GM12878 (cell line): Measurements from ENCODE around the gene TFF2. TPM values are rescaled to one million over a fixed set of nuclear protein-coding genes. Genes with fewer than 3 reads are reported as not detected.

Experiments used
- ATAC-seq: fragments of 200-7000 bp; cut with Tn5 transposase; 3 replicates; pipeline ENCODE4 v1.9.1; 2020; ENCODE audit warnings: mild to moderate bottlenecking, moderate library complexity
- BruUV-seq: library from RNA; stranded (reverse); fragments of 400-500 nt; replicated peaks from 2 replicates; lab custom pipeline; 2021; lab: Mats Ljungman, UMichigan
- CTCF ChIA-PET: fragments of 300-600 bp; sonication (Branson Sonifier 250); formaldehyde crosslinking; extraction: SDS; loops from one replicate; lab custom pipeline; 2021; ENCODE audit warnings: inconsistent platforms; lab: Yijun Ruan, JAX
- POLR2A ChIA-PET: fragments of 350-600 bp; formaldehyde crosslinking; extraction: SDS; loops from one replicate; lab custom pipeline; 2021; ENCODE audit warnings: inconsistent platforms; lab: Charles Lee
- RAD21 ChIA-PET: fragments of 300-600 bp; sonication (Branson Sonifier 250); formaldehyde crosslinking; loops from one replicate; lab custom pipeline; 2023; ENCODE audit warnings: antibody characterized with exemption; ENCODE audit not compliant: unreplicated experiment; lab: Charles Lee
- SMC1A ChIA-PET: fragments of 300-600 bp; sonication (Branson Sonifier 250); formaldehyde crosslinking; loops from one replicate; lab custom pipeline; 2023; ENCODE audit not compliant: unreplicated experiment, uncharacterized antibody; lab: Charles Lee
- DNase-seq: peaks from one replicate; pipeline ENCODE4 v3.0.0-alpha.2; 2011; ENCODE audit warnings: low read depth, low spot score
- FAIRE-seq: peaks from 3 replicates; lab custom pipeline; 2011; peaks lifted over from hg19 to GRCh38; lab: Jason Lieb, UNC
- H2AFZ ChIP-seq: 2 replicates; pipeline ENCODE4 v1.6.0; 2011; ENCODE audit warnings: low read depth, low read length, control low read depth; ENCODE audit not compliant: control insufficient read depth
- H3K27ac ChIP-seq: 2 replicates; pipeline ENCODE4 v1.5.1; 2011; ENCODE audit warnings: control low read depth; ENCODE audit not compliant: control insufficient read depth, insufficient read depth
- H3K27me3 ChIP-seq, 2 experiments: replicated peaks in 1 of 2; 2 replicates each; pipeline versions ENCODE4 v1.6.0 to v1.6.1; 2011; ENCODE audit warnings: low read length in 1 of 2; ENCODE audit not compliant: control insufficient read depth in 2 of 2, insufficient read depth in 2 of 2
- H3K36me3 ChIP-seq, 2 experiments: 2 replicates each; pipeline ENCODE4 v1.5.1; 2011; ENCODE audit warnings: low read length in 1 of 2; ENCODE audit not compliant: control insufficient read depth in 2 of 2, insufficient read depth in 2 of 2
- H3K4me1 ChIP-seq: 2 replicates; pipeline ENCODE4 v1.6.1; 2011; ENCODE audit warnings: mild to moderate bottlenecking, low read length, moderate library complexity, mixed read lengths; ENCODE audit not compliant: control insufficient read depth, insufficient read depth
- H3K4me2 ChIP-seq: 2 replicates; pipeline ENCODE4 v1.6.0; 2011; ENCODE audit warnings: control low read depth; ENCODE audit not compliant: control insufficient read depth, insufficient read depth
- H3K4me3 ChIP-seq: fragments of 200-600 bp; sonication (generic); 2 replicates; pipeline ENCODE4 v1.5.1; 2016
- H3K79me2 ChIP-seq: 2 replicates; pipeline ENCODE4 v1.6.0; 2011; ENCODE audit warnings: low read length; ENCODE audit not compliant: control insufficient read depth, insufficient read depth
- H3K9ac ChIP-seq: 2 replicates; pipeline ENCODE4 v1.8.0; 2011; ENCODE audit warnings: low read length, control low read depth, mixed read lengths; ENCODE audit not compliant: control insufficient read depth, insufficient read depth
- H3K9me3 ChIP-seq: replicated peaks from 3 replicates; pipeline ENCODE4 v1.5.1; 2011; ENCODE audit warnings: mild to moderate bottlenecking, low read length; ENCODE audit not compliant: control insufficient read depth, insufficient read depth
- H4K20me1 ChIP-seq: 2 replicates; pipeline ENCODE4 v1.6.0; 2011; ENCODE audit not compliant: control insufficient read depth, insufficient read depth
- BMI1 ChIP-seq: fragments of 450-650 bp; IDR thresholded peaks from 2 replicates; pipeline ENCODE4 v1.6.1; 2016; ENCODE audit warnings: mild to moderate bottlenecking, moderate library complexity, borderline replicate concordance
- MTA2 ChIP-seq: fragments of 450-650 bp; IDR thresholded peaks from 2 replicates; pipeline ENCODE4 v1.6.1; 2016; ENCODE audit warnings: low read depth, mild to moderate bottlenecking, moderate library complexity
- RB1 ChIP-seq: fragments of 450-650 bp; formaldehyde crosslinking; IDR thresholded peaks from 2 replicates; pipeline ENCODE4 v1.6.1; 2017; ENCODE audit warnings: mild to moderate bottlenecking, borderline replicate concordance
- TARDBP ChIP-seq: IDR thresholded peaks from 2 replicates; pipeline ENCODE4 v1.6.1; 2016; ENCODE audit warnings: borderline replicate concordance
- YBX1 ChIP-seq: fragments of 450-650 bp; IDR thresholded peaks from 2 replicates; pipeline ENCODE4 v1.6.1; 2016; ENCODE audit warnings: antibody characterized with exemption
- ZZZ3 ChIP-seq: IDR thresholded peaks from 2 replicates; pipeline ENCODE4 v1.6.1; 2011; ENCODE audit warnings: low read depth; ENCODE audit not compliant: control insufficient read depth, insufficient read length
- WGBS: methylation state at CpG from one replicate; pipeline ENCODE4 v1.1.6; 2016; ENCODE audit warnings: low lambda C conversion rate; ENCODE audit not compliant: insufficient replicate concordance, insufficient coverage; ENCODE audit errors: missing lambda C conversion rate; 5-methylcytosine and 5-hydroxymethylcytosine counted together
- in situ Hi-C: fragments of 300-500 bp; cut with MboI; formaldehyde crosslinking; loops from 9 replicates; pipeline ENCODE4 v1.14.3; 2018; ENCODE audit warnings: mixed read lengths
- intact Hi-C: fragments of 100-400 bp; cut with micrococcal nuclease; formaldehyde crosslinking; loops from one replicate; pipeline ENCODE4 v1.14.2; 2022; ENCODE audit not compliant: unreplicated experiment
- polyA plus RNA-seq, 11 experiments: library from polyadenylated mRNA; depleted of rRNA in 4 of 11; unstranded in 6 of 11; stranded (reverse) in 5 of 11; fragments of >200 nt; fragmentation: Nextera tagmentation in 4 of 11; fragmentation: Illumina TruSeq in 1 of 11; extraction: Ambion mirVana in 4 of 11; extraction: Trizol in 1 of 11; gene quantifications; 1 replicate in 1 of 11; 2 replicates in 10 of 11; pipeline versions ENCODE4 v1.2.1 to v1.2.3, GENCODE V29; 2011 to 2016; ENCODE audit warnings: inconsistent platforms in 2 of 11, missing spikeins in 2 of 11, low read depth in 1 of 11
- total RNA-seq, 4 experiments: library from RNA; depleted of rRNA in 3 of 4; stranded (reverse); fragments of >200 nt in 3 of 4; fragmentation: Illumina TruSeq in 1 of 4; extraction: Trizol in 1 of 4; gene quantifications; 2 replicates each; pipeline versions ENCODE4 v1.2.1 to v1.2.3, GENCODE V29; 2013 to 2021
- TF ChIP-seq, protein P1 (sequence below): fragments of 450-650 bp; IDR thresholded peaks from 2 replicates; pipeline ENCODE4 v1.6.1; 2016; ENCODE audit warnings: mild to moderate bottlenecking, moderate library complexity, borderline replicate concordance
- TF ChIP-seq, protein P2 (sequence below): fragments of 450-650 bp; IDR thresholded peaks from 2 replicates; pipeline ENCODE4 v1.6.1; 2017; ENCODE audit warnings: low read depth, mild to moderate bottlenecking, moderate library complexity
- TF ChIP-seq, protein P3 (sequence below): fragments of 150-350 bp; IDR thresholded peaks from 2 replicates; pipeline ENCODE4 v1.6.1; 2016; ENCODE audit warnings: low read depth, low read length

The TFF2 gene
- total and polyA plus RNA-seq, 10 of the 15 experiments (the other 5 are each of a cell fraction or from before 2014, with no cell fraction given) = 0.56 TPM; not detected in 9

DNA sequence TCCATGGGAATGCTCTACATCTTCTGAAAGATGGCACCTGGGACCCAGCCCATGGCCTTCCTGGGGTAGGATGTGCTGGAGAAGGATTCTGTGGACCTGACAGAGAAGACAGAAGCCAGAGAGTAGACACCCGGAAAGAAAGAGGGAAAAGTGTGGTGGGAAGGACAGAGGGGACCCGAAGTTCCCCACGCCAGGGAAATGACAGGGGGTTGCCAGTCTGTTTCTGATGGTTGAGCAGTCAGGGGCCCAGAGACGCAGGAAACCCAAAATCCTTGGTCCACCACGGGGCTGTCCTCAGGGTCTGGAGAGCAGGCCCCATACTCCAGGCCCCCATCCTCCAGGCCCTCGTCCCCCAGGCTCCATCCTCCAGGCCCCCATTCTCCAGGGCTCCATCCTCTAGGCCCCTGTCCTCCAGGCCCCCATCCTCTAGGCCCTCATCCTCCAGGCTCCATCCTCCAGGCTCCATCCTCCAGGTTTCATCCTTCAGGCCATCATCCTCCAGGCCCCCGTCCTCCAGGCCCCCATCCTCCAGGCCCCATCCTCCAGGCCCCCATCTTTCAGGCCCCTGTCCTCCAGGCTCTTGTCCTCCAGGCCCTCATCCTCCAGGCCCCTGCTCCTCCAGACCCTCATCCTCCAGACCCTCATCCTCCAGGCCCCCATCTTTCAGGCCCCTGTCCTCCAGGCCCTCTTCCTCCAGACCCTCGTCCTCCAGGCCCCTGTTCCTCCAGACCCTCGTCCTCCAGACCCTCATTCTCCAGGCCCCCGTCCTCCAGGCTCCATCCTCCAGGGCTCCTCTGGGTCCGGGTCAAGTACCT is 1.0 kb upstream of the TFF2 start:
- no peaks in the 10 kb centered on the region for H3K4me1 ChIP-seq
- POLR2A ChIA-PET = no interaction called here

More for the DNA sequence above, 1.0 kb upstream of the TFF2 start:
- Histone ChIP-seq H3K4me2 (no peak overlapping the region), H3K27me3 (no peaks in the 10 kb centered on the region), H3K27ac (no peak overlapping the region)
- CTCF ChIA-PET = no interaction called here
- in situ Hi-C loops = no loop called here
- FAIRE-seq = no peak
- TF ChIP-seq MTA2 = no peak
- no peak for TF ChIP-seq ZZZ3
- TF ChIP-seq TARDBP = no peak
- TF ChIP-seq, protein P1, sequence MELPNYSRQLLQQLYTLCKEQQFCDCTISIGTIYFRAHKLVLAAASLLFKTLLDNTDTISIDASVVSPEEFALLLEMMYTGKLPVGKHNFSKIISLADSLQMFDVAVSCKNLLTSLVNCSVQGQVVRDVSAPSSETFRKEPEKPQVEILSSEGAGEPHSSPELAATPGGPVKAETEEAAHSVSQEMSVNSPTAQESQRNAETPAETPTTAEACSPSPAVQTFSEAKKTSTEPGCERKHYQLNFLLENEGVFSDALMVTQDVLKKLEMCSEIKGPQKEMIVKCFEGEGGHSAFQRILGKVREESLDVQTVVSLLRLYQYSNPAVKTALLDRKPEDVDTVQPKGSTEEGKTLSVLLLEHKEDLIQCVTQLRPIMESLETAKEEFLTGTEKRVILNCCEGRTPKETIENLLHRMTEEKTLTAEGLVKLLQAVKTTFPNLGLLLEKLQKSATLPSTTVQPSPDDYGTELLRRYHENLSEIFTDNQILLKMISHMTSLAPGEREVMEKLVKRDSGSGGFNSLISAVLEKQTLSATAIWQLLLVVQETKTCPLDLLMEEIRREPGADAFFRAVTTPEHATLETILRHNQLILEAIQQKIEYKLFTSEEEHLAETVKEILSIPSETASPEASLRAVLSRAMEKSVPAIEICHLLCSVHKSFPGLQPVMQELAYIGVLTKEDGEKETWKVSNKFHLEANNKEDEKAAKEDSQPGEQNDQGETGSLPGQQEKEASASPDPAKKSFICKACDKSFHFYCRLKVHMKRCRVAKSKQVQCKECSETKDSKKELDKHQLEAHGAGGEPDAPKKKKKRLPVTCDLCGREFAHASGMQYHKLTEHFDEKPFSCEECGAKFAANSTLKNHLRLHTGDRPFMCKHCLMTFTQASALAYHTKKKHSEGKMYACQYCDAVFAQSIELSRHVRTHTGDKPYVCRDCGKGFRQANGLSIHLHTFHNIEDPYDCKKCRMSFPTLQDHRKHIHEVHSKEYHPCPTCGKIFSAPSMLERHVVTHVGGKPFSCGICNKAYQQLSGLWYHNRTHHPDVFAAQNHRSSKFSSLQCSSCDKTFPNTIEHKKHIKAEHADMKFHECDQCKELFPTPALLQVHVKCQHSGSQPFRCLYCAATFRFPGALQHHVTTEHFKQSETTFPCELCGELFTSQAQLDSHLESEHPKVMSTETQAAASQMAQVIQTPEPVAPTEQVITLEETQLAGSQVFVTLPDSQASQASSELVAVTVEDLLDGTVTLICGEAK = no peak
- TF ChIP-seq BMI1 = no peak
- TF ChIP-seq RB1 = no peak
- no peak for TF ChIP-seq YBX1
- TF ChIP-seq, protein P2, sequence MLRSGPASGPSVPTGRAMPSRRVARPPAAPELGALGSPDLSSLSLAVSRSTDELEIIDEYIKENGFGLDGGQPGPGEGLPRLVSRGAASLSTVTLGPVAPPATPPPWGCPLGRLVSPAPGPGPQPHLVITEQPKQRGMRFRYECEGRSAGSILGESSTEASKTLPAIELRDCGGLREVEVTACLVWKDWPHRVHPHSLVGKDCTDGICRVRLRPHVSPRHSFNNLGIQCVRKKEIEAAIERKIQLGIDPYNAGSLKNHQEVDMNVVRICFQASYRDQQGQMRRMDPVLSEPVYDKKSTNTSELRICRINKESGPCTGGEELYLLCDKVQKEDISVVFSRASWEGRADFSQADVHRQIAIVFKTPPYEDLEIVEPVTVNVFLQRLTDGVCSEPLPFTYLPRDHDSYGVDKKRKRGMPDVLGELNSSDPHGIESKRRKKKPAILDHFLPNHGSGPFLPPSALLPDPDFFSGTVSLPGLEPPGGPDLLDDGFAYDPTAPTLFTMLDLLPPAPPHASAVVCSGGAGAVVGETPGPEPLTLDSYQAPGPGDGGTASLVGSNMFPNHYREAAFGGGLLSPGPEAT = no peak
- TF ChIP-seq, protein P3, sequence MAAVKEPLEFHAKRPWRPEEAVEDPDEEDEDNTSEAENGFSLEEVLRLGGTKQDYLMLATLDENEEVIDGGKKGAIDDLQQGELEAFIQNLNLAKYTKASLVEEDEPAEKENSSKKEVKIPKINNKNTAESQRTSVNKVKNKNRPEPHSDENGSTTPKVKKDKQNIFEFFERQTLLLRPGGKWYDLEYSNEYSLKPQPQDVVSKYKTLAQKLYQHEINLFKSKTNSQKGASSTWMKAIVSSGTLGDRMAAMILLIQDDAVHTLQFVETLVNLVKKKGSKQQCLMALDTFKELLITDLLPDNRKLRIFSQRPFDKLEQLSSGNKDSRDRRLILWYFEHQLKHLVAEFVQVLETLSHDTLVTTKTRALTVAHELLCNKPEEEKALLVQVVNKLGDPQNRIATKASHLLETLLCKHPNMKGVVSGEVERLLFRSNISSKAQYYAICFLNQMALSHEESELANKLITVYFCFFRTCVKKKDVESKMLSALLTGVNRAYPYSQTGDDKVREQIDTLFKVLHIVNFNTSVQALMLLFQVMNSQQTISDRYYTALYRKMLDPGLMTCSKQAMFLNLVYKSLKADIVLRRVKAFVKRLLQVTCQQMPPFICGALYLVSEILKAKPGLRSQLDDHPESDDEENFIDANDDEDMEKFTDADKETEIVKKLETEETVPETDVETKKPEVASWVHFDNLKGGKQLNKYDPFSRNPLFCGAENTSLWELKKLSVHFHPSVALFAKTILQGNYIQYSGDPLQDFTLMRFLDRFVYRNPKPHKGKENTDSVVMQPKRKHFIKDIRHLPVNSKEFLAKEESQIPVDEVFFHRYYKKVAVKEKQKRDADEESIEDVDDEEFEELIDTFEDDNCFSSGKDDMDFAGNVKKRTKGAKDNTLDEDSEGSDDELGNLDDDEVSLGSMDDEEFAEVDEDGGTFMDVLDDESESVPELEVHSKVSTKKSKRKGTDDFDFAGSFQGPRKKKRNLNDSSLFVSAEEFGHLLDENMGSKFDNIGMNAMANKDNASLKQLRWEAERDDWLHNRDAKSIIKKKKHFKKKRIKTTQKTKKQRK = no peak
- TF ChIP-seq, all 136 proteins: peak for 0
- ATAC-seq (no peak), DNase-seq (no peak)
- ChIA-PET SMC1A (no interaction called here), RAD21 (no interaction called here)
- Histone ChIP-seq H3K36me3 (no peaks in the 10 kb centered on the region), H4K20me1 (no peaks in the 10 kb centered on the region), H3K9me3 (peaks cover 11% of the 10 kb centered on the region; the same call in 2 of the 3 replicates), H3K79me2 (no peaks in the 10 kb centered on the region), H3K9ac (no peak overlapping the region), H3K4me3 (no peak overlapping the region), H2AFZ (no peak overlapping the region)
- intact Hi-C loops = no loop called here
- BruUV-seq = no TSS peak
- 9% methylated on average over 10 of the region's 11 CpGs for WGBS
